ENCODE data around the gene POLL. TPM values are rescaled to one million over a fixed set of nuclear protein-coding genes. Genes with fewer than 3 reads are reported as not detected.

Gene POLL
- total RNA-seq, 1 experiment from 2014 or later, result 51.3 TPM

DNA sequence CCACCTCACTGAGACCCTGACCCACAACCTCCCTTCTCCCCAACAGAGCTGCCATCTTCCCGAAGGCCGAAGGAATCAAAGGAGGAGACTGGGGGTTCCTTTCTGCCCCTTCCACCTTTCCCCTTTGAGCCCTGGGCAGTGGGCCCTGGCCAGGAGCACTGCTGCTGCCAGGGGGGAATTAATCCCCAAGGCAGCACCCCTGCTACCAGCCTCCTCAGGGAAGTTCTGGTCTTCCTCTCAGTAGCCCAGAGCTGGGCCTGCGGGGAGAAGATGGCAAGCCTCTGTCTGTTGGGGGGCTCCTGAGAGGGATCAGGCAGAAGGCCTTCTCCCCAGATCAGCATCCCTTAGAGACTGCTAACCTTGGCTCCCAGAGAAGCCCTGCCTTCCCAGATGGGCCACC is 25.6 kb upstream of the POLL start:
- Histone ChIP-seq H3K4me1 (ENCODE audit: control insufficient read depth in 1 of 2, insufficient read depth in 2 of 2, low read length in 2 of 2) (peaks cover 0 to 6% of the 10 kb centered on the region in 2 experiments; a peak in 1 of 4 replicates), H4K20me1 (ENCODE audit: insufficient read depth) (no peaks in the 10 kb centered on the region), H3K27me3 (ENCODE audit: insufficient read depth, low read length) (no peaks in the 10 kb centered on the region), H3K4me2 (ENCODE audit: low read length) (no peak overlapping the region), H2AFZ (ENCODE audit: low read depth, low read length, poor library complexity, severe bottlenecking) (no peak overlapping the region), H3K9me3 (ENCODE audit: control insufficient read depth in 1 of 2, insufficient read depth in 1 of 2, low read depth in 1 of 2, low read length in 2 of 2) (no peaks in the 10 kb centered on the region), H3K27ac (ENCODE audit: low read depth, low read length) (no peak overlapping the region), H3K4me3 (replicated peaks in 1 of 2; ENCODE audit: low read depth in 1 of 2, low read length in 2 of 2) (no peak overlapping the region), H3K9me2 (ENCODE audit: insufficient read depth) (no peaks in the 10 kb centered on the region), H3K9ac (ENCODE audit: low read length) (no peak overlapping the region), H3K36me3 (ENCODE audit: control insufficient read depth in 1 of 2, insufficient read depth in 2 of 2, low read length in 2 of 2) (peaks cover 5 to 9% of the 10 kb centered on the region in 2 experiments; a peak in 2 of 4 replicates), H3K79me2 (ENCODE audit: insufficient read depth, low read length) (no peaks in the 10 kb centered on the region)
- intact Hi-C loops (cut with micrococcal nuclease), result no loop called here
- TF ChIP-seq, protein P1, sequence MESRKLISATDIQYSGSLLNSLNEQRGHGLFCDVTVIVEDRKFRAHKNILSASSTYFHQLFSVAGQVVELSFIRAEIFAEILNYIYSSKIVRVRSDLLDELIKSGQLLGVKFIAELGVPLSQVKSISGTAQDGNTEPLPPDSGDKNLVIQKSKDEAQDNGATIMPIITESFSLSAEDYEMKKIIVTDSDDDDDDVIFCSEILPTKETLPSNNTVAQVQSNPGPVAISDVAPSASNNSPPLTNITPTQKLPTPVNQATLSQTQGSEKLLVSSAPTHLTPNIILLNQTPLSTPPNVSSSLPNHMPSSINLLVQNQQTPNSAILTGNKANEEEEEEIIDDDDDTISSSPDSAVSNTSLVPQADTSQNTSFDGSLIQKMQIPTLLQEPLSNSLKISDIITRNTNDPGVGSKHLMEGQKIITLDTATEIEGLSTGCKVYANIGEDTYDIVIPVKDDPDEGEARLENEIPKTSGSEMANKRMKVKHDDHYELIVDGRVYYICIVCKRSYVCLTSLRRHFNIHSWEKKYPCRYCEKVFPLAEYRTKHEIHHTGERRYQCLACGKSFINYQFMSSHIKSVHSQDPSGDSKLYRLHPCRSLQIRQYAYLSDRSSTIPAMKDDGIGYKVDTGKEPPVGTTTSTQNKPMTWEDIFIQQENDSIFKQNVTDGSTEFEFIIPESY (IDR thresholded peaks at IDR 0.05; ENCODE audit: extremely low read depth, insufficient replicate concordance, low read length), result no peak
- no peak for TF ChIP-seq ZFX (IDR thresholded peaks at IDR 0.05)
- TF ChIP-seq CEBPB (IDR thresholded peaks at IDR 0.05; ENCODE audit: low read depth), result no peak
- TF ChIP-seq FOSL1 (IDR thresholded peaks at IDR 0.05; ENCODE audit: low read depth), result no peak
- TF ChIP-seq YY1 (IDR thresholded peaks at IDR 0.05; ENCODE audit: extremely low read depth, insufficient replicate concordance, low read depth, low read length), result no peak
- TF ChIP-seq, protein P2, sequence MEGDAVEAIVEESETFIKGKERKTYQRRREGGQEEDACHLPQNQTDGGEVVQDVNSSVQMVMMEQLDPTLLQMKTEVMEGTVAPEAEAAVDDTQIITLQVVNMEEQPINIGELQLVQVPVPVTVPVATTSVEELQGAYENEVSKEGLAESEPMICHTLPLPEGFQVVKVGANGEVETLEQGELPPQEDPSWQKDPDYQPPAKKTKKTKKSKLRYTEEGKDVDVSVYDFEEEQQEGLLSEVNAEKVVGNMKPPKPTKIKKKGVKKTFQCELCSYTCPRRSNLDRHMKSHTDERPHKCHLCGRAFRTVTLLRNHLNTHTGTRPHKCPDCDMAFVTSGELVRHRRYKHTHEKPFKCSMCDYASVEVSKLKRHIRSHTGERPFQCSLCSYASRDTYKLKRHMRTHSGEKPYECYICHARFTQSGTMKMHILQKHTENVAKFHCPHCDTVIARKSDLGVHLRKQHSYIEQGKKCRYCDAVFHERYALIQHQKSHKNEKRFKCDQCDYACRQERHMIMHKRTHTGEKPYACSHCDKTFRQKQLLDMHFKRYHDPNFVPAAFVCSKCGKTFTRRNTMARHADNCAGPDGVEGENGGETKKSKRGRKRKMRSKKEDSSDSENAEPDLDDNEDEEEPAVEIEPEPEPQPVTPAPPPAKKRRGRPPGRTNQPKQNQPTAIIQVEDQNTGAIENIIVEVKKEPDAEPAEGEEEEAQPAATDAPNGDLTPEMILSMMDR (IDR thresholded peaks at IDR 0.05 in 2 of 3, conservative IDR thresholded peaks at IDR 0.05 in 1 of 3; ENCODE audit: borderline replicate concordance in 1 of 3, insufficient read depth in 1 of 3, low read depth in 2 of 3, low read length in 2 of 3), result no peak
- no peak for TF ChIP-seq MAX (IDR thresholded peaks at IDR 0.05)
- no peak for TF ChIP-seq SIN3A (IDR thresholded peaks at IDR 0.05; ENCODE audit: low read depth)
- no peak for TF ChIP-seq EZH2phosphoT487 (IDR thresholded peaks at IDR 0.05; ENCODE audit: borderline replicate concordance)
- TF ChIP-seq CBX3 (IDR thresholded peaks at IDR 0.05; ENCODE audit: low read depth), result no peak
- no peak for TF ChIP-seq REST (IDR thresholded peaks at IDR 0.05; ENCODE audit: low read depth)
- TF ChIP-seq EZH2 (IDR thresholded peaks at IDR 0.05), result no peak
- TF ChIP-seq SP1 (IDR thresholded peaks at IDR 0.05; ENCODE audit: low read depth), result no peak
- TF ChIP-seq, protein P3, sequence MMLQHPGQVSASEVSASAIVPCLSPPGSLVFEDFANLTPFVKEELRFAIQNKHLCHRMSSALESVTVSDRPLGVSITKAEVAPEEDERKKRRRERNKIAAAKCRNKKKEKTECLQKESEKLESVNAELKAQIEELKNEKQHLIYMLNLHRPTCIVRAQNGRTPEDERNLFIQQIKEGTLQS (IDR thresholded peaks at IDR 0.05), result no peak
- no peak for TF ChIP-seq JUND (IDR thresholded peaks at IDR 0.05)
- TF ChIP-seq TCF7L2 (IDR thresholded peaks at IDR 0.05; ENCODE audit: borderline replicate concordance, extremely low read depth, insufficient read depth, insufficient read length), result no peak
- TF ChIP-seq SRF (IDR thresholded peaks at IDR 0.05; ENCODE audit: low read depth), result no peak
- RAD21 ChIA-PET (ENCODE audit: low non-redundant PET in 1 of 2, low total read pairs in 2 of 2, uncharacterized antibody in 2 of 2, unreplicated experiment in 2 of 2), result no interaction called here
- POLR2A ChIA-PET, result no interaction called here
- no TSS peak for BruUV-seq (replicated peaks)
- ATAC-seq (no peak), DNase-seq (ENCODE audit: low read depth, low spot score) (no peak)
- CTCF ChIA-PET, result interaction anchor here (3.6 kb wide), 1 partner anchor 10 kb away, joined by 17 read pairs; no protein-coding TSS in a partner anchor
